SK-N-SH (cell line): ENCODE measurements around the gene TIMM29. TPM values are rescaled to one million over a fixed set of nuclear protein-coding genes. Genes with fewer than 3 reads are reported as not detected.
"Not testable (repeated sequence)": the region's sequence is repeated elsewhere in the genome, so short reads cannot be mapped to it uniquely, and the experiment has no call there.

ENCODE experiments used
- CTCF ChIA-PET: fragments of 300-600, 350-600 bp; formaldehyde crosslinking; extraction: SDS; loops from one replicate; lab custom pipeline; 2021; lab: Yijun Ruan, JAX
- POLR2A ChIA-PET: fragments of 350-600 bp; sonication (Branson Sonifier 250); formaldehyde crosslinking; extraction: SDS; loops from one replicate; lab custom pipeline; 2020; ENCODE audit warnings: antibody characterized with exemption, inconsistent platforms; lab: Yijun Ruan, JAX
- DNase-seq: peaks from one replicate; pipeline ENCODE4 v3.0.0; 2012
- H2AFZ ChIP-seq: fragments of 200-600 bp; sonication (generic); 2 replicates; pipeline ENCODE4 v1.8.1; 2016; ENCODE audit warnings: antibody characterized with exemption, mild to moderate bottlenecking, low read depth
- H3F3A ChIP-seq: fragments of 200-600 bp; sonication (generic); replicated peaks from 2 replicates; pipeline ENCODE3; 2016; ENCODE audit warnings: antibody characterized with exemption, mild to moderate bottlenecking; ENCODE audit not compliant: insufficient read depth
- H3K27ac ChIP-seq, 2 experiments: fragments of 200-500 bp in 1 of 2; fragments of 200-600 bp in 1 of 2; sonication (Bioruptor generic) in 1 of 2; sonication (generic), shearing (Covaris generic) in 1 of 2; 2 replicates each; pipeline versions ENCODE4 v1.5.1 to v1.6.1; 2014 to 2016; ENCODE audit warnings: low read depth in 2 of 2, inconsistent platforms in 1 of 2, low read length in 1 of 2, mild to moderate bottlenecking in 1 of 2, mixed read lengths in 1 of 2
- H3K27me3 ChIP-seq: fragments of 200-600 bp; sonication (generic), shearing (Covaris generic); 2 replicates; pipeline ENCODE4 v1.6.1; 2016; ENCODE audit warnings: mixed run types; ENCODE audit not compliant: insufficient read depth
- H3K36me3 ChIP-seq, 2 experiments: fragments of 200-500 bp in 1 of 2; fragments of 200-600 bp in 1 of 2; sonication (Bioruptor generic) in 1 of 2; sonication (generic) in 1 of 2; replicated peaks in 1 of 2; 2 replicates each; pipeline versions ENCODE3 to v1.5.1; 2014 to 2016; ENCODE audit warnings: low read length in 1 of 2, mild to moderate bottlenecking in 1 of 2; ENCODE audit not compliant: insufficient read depth in 2 of 2, control insufficient read depth in 1 of 2
- H3K4me1 ChIP-seq, 2 experiments: fragments of 200-500 bp in 1 of 2; fragments of 200-600 bp in 1 of 2; sonication (Bioruptor generic) in 1 of 2; sonication (generic), shearing (Covaris generic) in 1 of 2; 2 replicates each; pipeline versions ENCODE4 v1.5.1 to v1.6.1; 2014 to 2016; ENCODE audit warnings: low read depth in 1 of 2, low read length in 1 of 2, mixed run types in 1 of 2; ENCODE audit not compliant: insufficient read depth in 2 of 2, control insufficient read depth in 1 of 2
- H3K4me2 ChIP-seq: fragments of 200-600 bp; sonication (generic), shearing (Covaris generic); 2 replicates; pipeline ENCODE4 v1.6.1; 2017; ENCODE audit warnings: mixed run types
- H3K4me3 ChIP-seq, 2 experiments: fragments of 200-500 bp in 1 of 2; fragments of 200-600 bp in 1 of 2; sonication (Bioruptor generic) in 1 of 2; sonication (generic), shearing (Covaris generic) in 1 of 2; 2 replicates each; pipeline versions ENCODE4 v1.5.1 to v1.8.1; 2014 to 2016; ENCODE audit warnings: low read depth in 2 of 2, inconsistent platforms in 1 of 2, low read length in 1 of 2, mild to moderate bottlenecking in 1 of 2, mixed read lengths in 1 of 2, moderate library complexity in 1 of 2
- H3K79me2 ChIP-seq: fragments of 200-600 bp; sonication (generic); 2 replicates; pipeline ENCODE4 v1.8.1; 2017; ENCODE audit warnings: mild to moderate bottlenecking; ENCODE audit not compliant: insufficient read depth
- H3K9ac ChIP-seq: fragments of 200-600 bp; sonication (generic); 2 replicates; pipeline ENCODE4 v1.6.1; 2017; ENCODE audit warnings: mixed run types
- H3K9me2 ChIP-seq: fragments of 200-600 bp; sonication (generic); 2 replicates; pipeline ENCODE4 v1.6.1; 2017; ENCODE audit warnings: mixed run types
- H3K9me3 ChIP-seq: fragments of 200-600 bp; sonication (generic); 2 replicates; pipeline ENCODE4 v1.6.1; 2017; ENCODE audit warnings: mixed run types, mild to moderate bottlenecking, moderate library complexity
- H4K20me1 ChIP-seq: fragments of 200-600 bp; sonication (generic); 2 replicates; pipeline ENCODE4 v1.6.1; 2017; ENCODE audit warnings: mild to moderate bottlenecking, mixed run types; ENCODE audit not compliant: insufficient read depth
- CHD2 ChIP-seq: fragments of 150-350 bp; IDR thresholded peaks from 2 replicates; pipeline ENCODE4 v1.6.1; 2018; ENCODE audit warnings: low read length; ENCODE audit not compliant: partially characterized antibody
- EP300 ChIP-seq, 2 experiments: IDR thresholded peaks; 2 replicates each; pipeline versions ENCODE4 v1.4.0 to v1.6.1; 2012; ENCODE audit warnings: borderline replicate concordance in 1 of 2, low read depth in 1 of 2, low read length in 1 of 2
- EZH2phosphoT487 ChIP-seq: fragments of 200-600 bp; sonication (generic); IDR thresholded peaks from 2 replicates; pipeline ENCODE4 v1.6.1; 2017; ENCODE audit warnings: low read depth, mixed run types, mild to moderate bottlenecking, antibody characterized with exemption, moderate library complexity, borderline replicate concordance
- FOSL2 ChIP-seq: IDR thresholded peaks from 2 replicates; pipeline ENCODE4 v1.4.0; 2012; ENCODE audit warnings: low read depth, mild to moderate bottlenecking, moderate library complexity, borderline replicate concordance
- GABPA ChIP-seq: IDR thresholded peaks from 2 replicates; pipeline ENCODE4 v1.4.0; 2012; ENCODE audit warnings: low read depth, mild to moderate bottlenecking
- MEF2A ChIP-seq: IDR thresholded peaks from 2 replicates; pipeline ENCODE4 v1.4.0; 2012; ENCODE audit warnings: low read depth, borderline replicate concordance
- MXI1 ChIP-seq: IDR thresholded peaks from 2 replicates; pipeline ENCODE4 v1.6.1; 2012; ENCODE audit warnings: mild to moderate bottlenecking, low read depth, low read length, improper control_type of control experiment
- RAD21 ChIP-seq: IDR thresholded peaks from 2 replicates; pipeline ENCODE4 v1.6.1; 2012; ENCODE audit warnings: mild to moderate bottlenecking, low read length
- RCOR1 ChIP-seq: fragments of 150-350 bp; IDR thresholded peaks from 2 replicates; pipeline ENCODE4 v1.6.1; 2017; ENCODE audit warnings: antibody characterized with exemption, low read length
- RFX5 ChIP-seq: IDR thresholded peaks from 2 replicates; pipeline ENCODE4 v1.6.1; 2012; ENCODE audit warnings: mild to moderate bottlenecking, improper control_type of control experiment, low read length
- SIN3A ChIP-seq: IDR thresholded peaks from 2 replicates; pipeline ENCODE4 v1.6.1; 2012; ENCODE audit warnings: low read depth, mild to moderate bottlenecking, low read length, moderate library complexity, borderline replicate concordance
- SMC3 ChIP-seq: IDR thresholded peaks from 2 replicates; pipeline ENCODE4 v1.6.1; 2012; ENCODE audit warnings: low read depth, low read length, improper control_type of control experiment
- WGBS: methylation state at CpG from one replicate; pipeline ENCODE4 v1.1.6; 2017; ENCODE audit warnings: low lambda C conversion rate; 5-methylcytosine and 5-hydroxymethylcytosine counted together
- polyA plus RNA-seq, 3 experiments: library from polyadenylated mRNA; depleted of rRNA; stranded (reverse); fragments of >200 nt; gene quantifications; 2 replicates each; pipeline ENCODE4 v1.2.3, GENCODE V29; 2012
- TF ChIP-seq, protein P1 (sequence below): fragments of 150-350 bp; IDR thresholded peaks from 2 replicates; pipeline ENCODE4 v1.6.1; 2017; ENCODE audit warnings: antibody characterized with exemption, low read length, low read depth, borderline replicate concordance
- TF ChIP-seq, protein P2 (sequence below): IDR thresholded peaks from 2 replicates; pipeline ENCODE4 v1.4.0; 2012; ENCODE audit warnings: low read depth, borderline replicate concordance

Gene TIMM29
- polyA plus RNA-seq, 1 of the 3 experiments (the other 2 are of a cell fraction) = 12.5 TPM

DNA sequence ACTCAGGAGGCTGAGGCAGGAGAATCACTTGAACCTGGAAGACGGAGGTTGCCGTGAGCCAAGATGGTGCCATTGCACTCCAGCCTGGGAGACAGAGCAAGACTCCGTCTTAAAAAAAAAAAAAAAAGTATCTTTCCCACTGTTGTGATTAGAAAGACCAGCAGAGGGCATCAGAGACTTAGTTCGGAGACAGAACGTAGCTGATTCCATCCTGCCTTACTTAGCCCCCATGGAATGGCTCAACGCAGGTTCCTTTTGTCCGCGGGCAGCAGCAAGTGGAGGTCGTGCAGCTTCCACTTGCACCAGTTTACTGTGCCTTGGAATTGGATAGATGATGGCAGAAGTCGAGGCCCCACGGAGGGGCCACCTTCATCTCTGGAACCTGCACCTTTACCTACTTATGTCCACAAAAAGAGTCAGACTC, 8.1 kb downstream of the TIMM29 start (continued):
- no peak for TF ChIP-seq MEF2A
- peak; percentile 54 for TF ChIP-seq SMC3
- peak; percentile 82 for TF ChIP-seq RAD21

GRCh38 chr19:10941649-10942048, 13.0 kb downstream of the TIMM29 start:
- not testable (repeated sequence) for H3K79me2 ChIP-seq, H3K27me3 ChIP-seq, H3K4me1 ChIP-seq, H4K20me1 ChIP-seq, H3K9me2 ChIP-seq, H3K9ac ChIP-seq, H3K9me3 ChIP-seq, H3K4me2 ChIP-seq, DNase-seq, H3K36me3 ChIP-seq, H3K4me3 ChIP-seq, H3F3A ChIP-seq
- POLR2A ChIA-PET = interaction anchor here (0.6 kb wide), 3 partner anchors 23 to 65 kb away, joined by 3 to 4 read pairs (median 3); no protein-coding TSS in a partner anchor
- H2AFZ ChIP-seq = peak overlapping the region; percentile 78
- 69% methylated on average over 14 of the region's 14 CpGs for WGBS
- H3K27ac ChIP-seq = peak overlapping the region; percentile 1 to 23; a peak in 2 of 4 replicates
- CTCF ChIA-PET = interaction anchor here (0.6 to 1.7 kb wide), 43 partner anchors 8 to 467 kb away, joined by 3 to 27 read pairs (median 5); partner anchors contain the start of genes LDLR, SMARCA4 and TMED1

DNA sequence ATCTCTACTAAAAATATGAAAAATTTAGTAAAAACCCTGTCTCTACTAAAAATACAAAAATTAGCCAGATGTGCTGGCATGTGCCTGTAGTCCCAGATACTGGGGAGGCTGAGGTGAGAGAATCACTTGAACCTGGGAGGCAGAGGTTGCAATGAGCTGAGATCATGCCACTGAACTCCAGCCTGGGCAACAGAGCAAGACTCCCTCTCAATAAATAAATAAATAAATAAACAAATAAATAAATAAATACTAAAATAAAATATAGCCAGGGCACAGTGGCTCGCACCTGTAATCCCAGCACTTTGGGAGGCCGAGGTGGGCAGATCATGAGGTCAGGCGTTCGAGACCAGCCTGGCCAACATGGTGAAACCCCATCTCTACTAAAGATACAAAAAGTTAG, 14.8 kb downstream of the TIMM29 start:
- CTCF ChIA-PET = not testable (repeated sequence)
- 97% methylated on average over 4 of the region's 4 CpGs for WGBS

DNA sequence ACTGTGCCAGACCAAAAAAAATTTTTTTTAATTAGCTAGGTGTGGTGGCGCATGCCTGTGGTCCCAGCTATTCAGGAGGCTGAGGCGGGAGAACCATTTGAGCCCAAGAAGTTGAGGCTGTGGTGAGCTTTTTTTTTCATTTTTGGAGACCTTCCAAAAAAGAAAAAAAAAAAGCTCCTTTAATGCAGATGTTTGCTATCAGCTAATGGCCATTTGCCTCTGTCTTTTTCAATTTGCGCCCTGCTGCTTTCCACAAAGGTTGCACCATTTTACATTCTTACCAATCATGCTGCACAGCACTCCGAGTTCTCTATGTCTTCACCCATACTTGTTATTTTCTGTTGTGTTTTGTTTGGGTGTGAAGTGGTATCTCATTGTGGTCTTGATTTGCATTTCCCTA, 16.7 kb downstream of the TIMM29 start:
- CTCF ChIA-PET = interaction anchor here (1.5 to 1.8 kb wide), 2 partner anchors 9 to 91 kb away, joined by 4 to 7 read pairs; no protein-coding TSS in a partner anchor
- H3K9me3 ChIP-seq = no peaks in the 10 kb centered on the region
- H4K20me1 ChIP-seq = no peaks in the 10 kb centered on the region
- no peak overlapping the region for H2AFZ ChIP-seq
- no peaks in the 10 kb centered on the region for H3K27me3 ChIP-seq
- H3K79me2 ChIP-seq = no peaks in the 10 kb centered on the region
- H3K36me3 ChIP-seq = no peaks in the 10 kb centered on the region
- H3K4me1 ChIP-seq = peaks cover 0 to 7% of the 10 kb centered on the region in 2 experiments; a peak in 1 of 4 replicates
- DNase-seq = no peak
- no peak for TF ChIP-seq RAD21
- no peak for TF ChIP-seq EP300 (IDR thresholded peaks at IDR 0.05; ENCODE audit: borderline replicate concordance in 1 of 2, low read depth in 1 of 2, low read length in 1 of 2)
- TF ChIP-seq EZH2phosphoT487 = no peak
- TF ChIP-seq, protein P1, sequence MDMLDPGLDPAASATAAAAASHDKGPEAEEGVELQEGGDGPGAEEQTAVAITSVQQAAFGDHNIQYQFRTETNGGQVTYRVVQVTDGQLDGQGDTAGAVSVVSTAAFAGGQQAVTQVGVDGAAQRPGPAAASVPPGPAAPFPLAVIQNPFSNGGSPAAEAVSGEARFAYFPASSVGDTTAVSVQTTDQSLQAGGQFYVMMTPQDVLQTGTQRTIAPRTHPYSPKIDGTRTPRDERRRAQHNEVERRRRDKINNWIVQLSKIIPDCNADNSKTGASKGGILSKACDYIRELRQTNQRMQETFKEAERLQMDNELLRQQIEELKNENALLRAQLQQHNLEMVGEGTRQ = no peak
- TF ChIP-seq RFX5 = no peak
- TF ChIP-seq FOSL2 = no peak
- TF ChIP-seq CHD2 = no peak
- no peak for TF ChIP-seq MXI1
- TF ChIP-seq RCOR1 = no peak
- no peak for TF ChIP-seq GABPA
- no peak for TF ChIP-seq SIN3A
- TF ChIP-seq MEF2A = no peak
- TF ChIP-seq, protein P2, sequence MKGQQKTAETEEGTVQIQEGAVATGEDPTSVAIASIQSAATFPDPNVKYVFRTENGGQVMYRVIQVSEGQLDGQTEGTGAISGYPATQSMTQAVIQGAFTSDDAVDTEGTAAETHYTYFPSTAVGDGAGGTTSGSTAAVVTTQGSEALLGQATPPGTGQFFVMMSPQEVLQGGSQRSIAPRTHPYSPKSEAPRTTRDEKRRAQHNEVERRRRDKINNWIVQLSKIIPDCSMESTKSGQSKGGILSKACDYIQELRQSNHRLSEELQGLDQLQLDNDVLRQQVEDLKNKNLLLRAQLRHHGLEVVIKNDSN = no peak
- no peak overlapping the region for H3K27ac ChIP-seq
- no peak overlapping the region for H3K4me3 ChIP-seq
- H3K9me2 ChIP-seq = no peaks in the 10 kb centered on the region
- no peak overlapping the region for H3K9ac ChIP-seq
- 92% methylated on average over 4 of the region's 4 CpGs for WGBS
- H3K4me2 ChIP-seq = no peak overlapping the region
- H3F3A ChIP-seq = peaks cover 6% of the 10 kb centered on the region
- POLR2A ChIA-PET = no interaction called here

More for the DNA sequence above, 14.8 kb downstream of the TIMM29 start:
- H3K27ac ChIP-seq, H3K9me2 ChIP-seq, H3K4me2 ChIP-seq, H3K9ac ChIP-seq, H3K4me3 ChIP-seq, H3K9me3 ChIP-seq, H3K27me3 ChIP-seq, POLR2A ChIA-PET, H3K79me2 ChIP-seq, DNase-seq, H2AFZ ChIP-seq, H3F3A ChIP-seq, H4K20me1 ChIP-seq, H3K36me3 ChIP-seq: not testable (repeated sequence)
- peaks cover 0 to 12% of the 10 kb centered on the region in 2 experiments; a peak in 1 of 4 replicates for H3K4me1 ChIP-seq
